GM18498 (cell line): ENCODE results near the gene ZNF100.
"Not testable (repeated sequence)": the region's sequence is repeated elsewhere in the genome, so short reads cannot be mapped to it uniquely, and the experiment has no call there.

Source experiments
- ATAC-seq: cut with Tn5 transposase; IDR thresholded peaks from one replicate; pipeline ENCODE4 v1.9.1; 2021; ENCODE audit warnings: mild to moderate bottlenecking, moderate library complexity; ENCODE audit not compliant: unreplicated experiment

The ZNF100 gene

GRCh38 chr19:21767065-21767800, at the start of gene ZNF100:
Gene ZNF100 (minus strand): TSS chr19:21767579. CDS start chr19:21767429, 150 bp downstream.
- ATAC-seq: peak; percentile 93

GRCh38 chr19:21812448-21812847, 45.1 kb upstream of the ZNF100 start:
- ATAC-seq: no peak

GRCh38 chr19:21808400-21809000, 41.1 kb upstream of the ZNF100 start:
- not testable (repeated sequence) for ATAC-seq

GRCh38 chr19:21789466-21790085, 22.2 kb upstream of the ZNF100 start:
- ATAC-seq: no peak

GRCh38 chr19:21786936-21787335, 19.6 kb upstream of the ZNF100 start:
- ATAC-seq: no peak

- ATAC-seq: not testable (repeated sequence)
Observed at GRCh38 chr19:21775792-21776191, 8.4 kb upstream of the ZNF100 start.

GRCh38 chr19:21766705-21767064, 694 bp downstream of the ZNF100 start:
- ATAC-seq: peak; percentile 17

- no peak for ATAC-seq
Observed at GRCh38 chr19:21765151-21765550, 2.2 kb downstream of the ZNF100 start.

- ATAC-seq: not testable (repeated sequence)
Observed at GRCh38 chr19:21761547-21761946, 5.8 kb downstream of the ZNF100 start.

- ATAC-seq: no peak
Observed at GRCh38 chr19:21758296-21758695, 9.1 kb downstream of the ZNF100 start.

GRCh38 chr19:21755555-21755954, 11.8 kb downstream of the ZNF100 start:
- ATAC-seq: not testable (repeated sequence)

GRCh38 chr19:21751384-21751783, 16.0 kb downstream of the ZNF100 start:
- no peak for ATAC-seq

- ATAC-seq: no peak
Observed at GRCh38 chr19:21750586-21751128, 16.7 kb downstream of the ZNF100 start.

GRCh38 chr19:21749090-21749489, 18.3 kb downstream of the ZNF100 start:
- ATAC-seq: no peak

GRCh38 chr19:21748088-21748487, 19.3 kb downstream of the ZNF100 start:
- ATAC-seq: no peak

GRCh38 chr19:21740559-21740958, 26.8 kb downstream of the ZNF100 start:
- ATAC-seq: no peak

- ATAC-seq: not testable (repeated sequence)
Observed at GRCh38 chr19:21726942-21727747, 40.2 kb downstream of the ZNF100 start.

- no peak for ATAC-seq
Observed at GRCh38 chr19:21713761-21714160, 53.6 kb downstream of the ZNF100 start.

GRCh38 chr19:21709464-21709863, 57.9 kb downstream of the ZNF100 start:
- no peak for ATAC-seq

GRCh38 chr19:21707878-21708277, 59.5 kb downstream of the ZNF100 start:
- ATAC-seq: not testable (repeated sequence)

GRCh38 chr19:21707065-21707464, 60.3 kb downstream of the ZNF100 start:
- ATAC-seq: no peak
